SU-DHL-6 (cell line): Measurements from ENCODE around the gene KCNA3.

Experiments used
- H2AFZ ChIP-seq: fragments of 200-600 bp; sonication (generic); 2 replicates; pipeline ENCODE4 v1.6.1; 2014; ENCODE audit warnings: low read depth, mild to moderate bottlenecking, moderate library complexity, mixed read lengths, antibody characterized with exemption, low read length; ENCODE audit not compliant: severe bottlenecking
- H3F3A ChIP-seq: fragments of 200-600 bp; shearing (Covaris generic); 2 replicates; pipeline ENCODE4 v1.6.0; 2016; ENCODE audit warnings: antibody characterized with exemption, mild to moderate bottlenecking; ENCODE audit not compliant: insufficient read depth
- H3K27ac ChIP-seq: fragments of 200-600 bp; sonication (generic); 2 replicates; pipeline ENCODE4 v1.5.1; 2016; ENCODE audit warnings: low read depth, mild to moderate bottlenecking, low read length, moderate library complexity, mixed read lengths
- H3K27me3 ChIP-seq: fragments of 200-600 bp; sonication (generic), shearing (Covaris generic); 2 replicates; pipeline ENCODE4 v1.6.0; 2014; ENCODE audit warnings: mild to moderate bottlenecking, low read length
- H3K36me3 ChIP-seq: fragments of 200-600 bp; sonication (generic); 2 replicates; pipeline ENCODE4 v1.6.1; 2014; ENCODE audit warnings: mild to moderate bottlenecking, low read length, mixed read lengths
- H3K4me2 ChIP-seq: fragments of 300-600, 200-600 bp; shearing (Covaris generic), sonication (generic); 2 replicates; pipeline ENCODE4 v1.6.0; 2014; ENCODE audit warnings: low read length, low read depth, mild to moderate bottlenecking; ENCODE audit not compliant: poor library complexity, severe bottlenecking
- H3K4me3 ChIP-seq: fragments of 200-600 bp; sonication (generic); 2 replicates; pipeline ENCODE4 v1.5.1; 2014; ENCODE audit warnings: antibody characterized with exemption, low read length, mild to moderate bottlenecking, mixed read lengths; ENCODE audit not compliant: insufficient read depth, poor library complexity, severe bottlenecking
- H3K79me2 ChIP-seq: fragments of 200-600 bp; sonication (generic); 2 replicates; pipeline ENCODE4 v1.6.1; 2014; ENCODE audit warnings: mild to moderate bottlenecking, low read length, moderate library complexity; ENCODE audit not compliant: insufficient read depth
- H3K9ac ChIP-seq: fragments of 200-600 bp; sonication (generic); 2 replicates; pipeline ENCODE4 v1.7.0; 2014; ENCODE audit warnings: mild to moderate bottlenecking, low read length
- H3K9me2 ChIP-seq: fragments of 200-600 bp; sonication (generic); replicated peaks from 2 replicates; pipeline ENCODE4 v1.6.1; 2014; ENCODE audit warnings: low read length; ENCODE audit not compliant: insufficient read depth
- H3K9me3 ChIP-seq: fragments of 200-600 bp; sonication (generic); 2 replicates; pipeline ENCODE4 v1.6.1; 2014; ENCODE audit warnings: low read length, mixed read lengths; ENCODE audit not compliant: insufficient read depth
- H4K20me1 ChIP-seq: fragments of 200-600 bp; sonication (generic); 2 replicates; pipeline ENCODE4 v1.6.1; 2014; ENCODE audit warnings: low read depth, mild to moderate bottlenecking, antibody characterized with exemption, low read length, moderate library complexity, mixed read lengths
- EZH2phosphoT487 ChIP-seq: fragments of 200-600 bp; sonication (generic), shearing (Covaris generic); conservative IDR thresholded peaks from 2 replicates; pipeline ENCODE4 v1.6.1; 2018; ENCODE audit warnings: mild to moderate bottlenecking, antibody characterized with exemption, low read length, moderate library complexity, mixed read lengths
- TF ChIP-seq, protein P1 (sequence below): fragments of 200-600 bp; sonication (generic); IDR thresholded peaks from one replicate; pipeline ENCODE4 v1.5.1; 2017; ENCODE audit warnings: antibody characterized with exemption, mild to moderate bottlenecking, low read length, moderate library complexity; ENCODE audit not compliant: insufficient read depth, poor library complexity, severe bottlenecking

Gene KCNA3

DNA sequence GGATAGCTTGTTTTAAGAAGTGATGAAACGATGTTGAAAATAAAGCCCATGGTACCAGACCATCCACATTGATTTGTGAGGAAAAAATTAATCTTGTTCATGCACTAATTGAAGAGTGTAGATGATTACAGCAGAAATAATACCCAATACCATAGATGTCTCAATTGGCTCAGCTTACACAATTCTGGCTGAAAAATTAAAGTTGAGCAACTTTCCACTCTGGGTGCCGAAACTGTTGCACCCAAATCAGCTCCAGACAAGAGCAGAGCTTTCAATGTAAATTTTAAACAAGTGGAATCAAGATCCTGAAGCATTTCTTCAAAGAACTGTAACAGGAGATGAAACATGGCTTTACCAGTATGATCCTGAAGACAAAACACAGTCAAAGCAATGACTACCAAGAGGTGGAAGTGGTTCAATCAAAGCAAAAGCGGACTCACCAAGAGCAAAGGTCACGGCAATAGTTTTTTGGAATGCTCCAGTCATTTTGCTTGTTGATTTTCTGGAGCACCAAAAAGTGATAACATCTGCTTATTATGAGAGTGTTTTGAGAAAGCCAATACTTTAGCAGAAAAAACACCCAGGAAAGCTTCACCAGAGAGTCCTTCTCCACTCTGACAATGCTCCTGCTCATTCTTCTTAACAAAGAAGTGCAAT, 16.1 kb upstream of the KCNA3 start:
- Histone ChIP-seq H3F3A (no peaks in the 10 kb centered on the region), H3K79me2 (no peaks in the 10 kb centered on the region), H3K9ac (no peak overlapping the region), H3K36me3 (no peaks in the 10 kb centered on the region), H3K9me3 (no peaks in the 10 kb centered on the region), H3K4me2 (no peak overlapping the region), H3K27ac (no peak overlapping the region), H2AFZ (no peak overlapping the region), H3K4me3 (no peak overlapping the region), H3K9me2 (no peaks in the 10 kb centered on the region), H4K20me1 (no peaks in the 10 kb centered on the region), H3K27me3 (no peaks in the 10 kb centered on the region)
- TF ChIP-seq, protein P1, sequence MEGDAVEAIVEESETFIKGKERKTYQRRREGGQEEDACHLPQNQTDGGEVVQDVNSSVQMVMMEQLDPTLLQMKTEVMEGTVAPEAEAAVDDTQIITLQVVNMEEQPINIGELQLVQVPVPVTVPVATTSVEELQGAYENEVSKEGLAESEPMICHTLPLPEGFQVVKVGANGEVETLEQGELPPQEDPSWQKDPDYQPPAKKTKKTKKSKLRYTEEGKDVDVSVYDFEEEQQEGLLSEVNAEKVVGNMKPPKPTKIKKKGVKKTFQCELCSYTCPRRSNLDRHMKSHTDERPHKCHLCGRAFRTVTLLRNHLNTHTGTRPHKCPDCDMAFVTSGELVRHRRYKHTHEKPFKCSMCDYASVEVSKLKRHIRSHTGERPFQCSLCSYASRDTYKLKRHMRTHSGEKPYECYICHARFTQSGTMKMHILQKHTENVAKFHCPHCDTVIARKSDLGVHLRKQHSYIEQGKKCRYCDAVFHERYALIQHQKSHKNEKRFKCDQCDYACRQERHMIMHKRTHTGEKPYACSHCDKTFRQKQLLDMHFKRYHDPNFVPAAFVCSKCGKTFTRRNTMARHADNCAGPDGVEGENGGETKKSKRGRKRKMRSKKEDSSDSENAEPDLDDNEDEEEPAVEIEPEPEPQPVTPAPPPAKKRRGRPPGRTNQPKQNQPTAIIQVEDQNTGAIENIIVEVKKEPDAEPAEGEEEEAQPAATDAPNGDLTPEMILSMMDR, result no peak
- no peak for TF ChIP-seq EZH2phosphoT487

DNA sequence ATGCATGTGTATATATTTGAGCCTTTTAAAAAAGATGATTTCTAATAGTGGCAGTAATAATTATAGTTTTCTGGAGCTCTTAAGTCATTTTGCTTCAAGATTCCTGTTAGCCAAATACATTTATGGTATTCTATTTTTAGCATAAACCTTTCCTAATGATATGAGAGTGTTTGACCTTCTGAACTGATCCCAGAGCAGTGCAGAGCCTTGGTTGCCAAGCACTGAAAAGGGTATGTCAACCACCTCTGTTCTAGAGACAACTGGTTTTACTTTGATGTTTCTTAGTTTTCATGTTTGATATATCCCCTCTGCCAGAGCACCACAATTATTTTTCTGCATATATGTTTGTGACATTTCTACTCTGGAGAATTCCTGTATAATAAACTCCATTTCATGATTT, 15.1 kb upstream of the KCNA3 start:
- TF ChIP-seq EZH2phosphoT487, result no peak
- TF ChIP-seq, protein P1, result no peak
- Histone ChIP-seq H3K4me3 (no peak overlapping the region), H4K20me1 (no peaks in the 10 kb centered on the region)

DNA sequence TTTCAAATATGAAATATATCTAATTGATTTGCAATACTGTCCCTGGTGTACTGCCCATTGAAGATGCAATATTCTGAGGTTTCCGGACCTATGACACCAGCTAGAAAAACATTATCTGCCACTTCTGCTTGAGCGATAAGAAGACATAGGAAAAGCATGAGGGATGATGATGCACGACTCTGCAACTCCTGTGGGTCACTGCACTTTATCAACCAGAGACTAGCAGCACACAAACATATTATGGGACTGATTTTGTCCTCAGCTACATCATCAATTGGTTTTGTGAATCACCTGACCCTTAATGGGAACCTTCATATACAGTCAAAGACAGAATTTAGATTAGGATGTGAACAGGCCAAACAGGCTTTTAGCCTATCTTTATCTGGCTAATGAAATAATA, 13.8 kb upstream of the KCNA3 start:
- no peak overlapping the region for H3K27ac ChIP-seq
- no peaks in the 10 kb centered on the region for H3F3A ChIP-seq
- H3K79me2 ChIP-seq, result no peaks in the 10 kb centered on the region
- H3K36me3 ChIP-seq, result no peaks in the 10 kb centered on the region
- no peaks in the 10 kb centered on the region for H4K20me1 ChIP-seq
- no peak overlapping the region for H3K9ac ChIP-seq
- no peak overlapping the region for H3K4me3 ChIP-seq
- no peaks in the 10 kb centered on the region for H3K27me3 ChIP-seq
- no peaks in the 10 kb centered on the region for H3K9me2 ChIP-seq
- H3K4me2 ChIP-seq, result no peak overlapping the region
- H3K9me3 ChIP-seq, result no peaks in the 10 kb centered on the region
- no peak overlapping the region for H2AFZ ChIP-seq
- no peak for TF ChIP-seq EZH2phosphoT487

More for the DNA sequence above, 15.1 kb upstream of the KCNA3 start:
- no peak overlapping the region for H3K4me2 ChIP-seq
- H3K79me2 ChIP-seq, result no peaks in the 10 kb centered on the region
- H3K9me3 ChIP-seq, result no peaks in the 10 kb centered on the region
- no peaks in the 10 kb centered on the region for H3K36me3 ChIP-seq
- no peaks in the 10 kb centered on the region for H3F3A ChIP-seq
- H3K9ac ChIP-seq, result no peak overlapping the region
- no peaks in the 10 kb centered on the region for H3K9me2 ChIP-seq
- no peaks in the 10 kb centered on the region for H3K27me3 ChIP-seq
- H2AFZ ChIP-seq, result no peak overlapping the region
- H3K27ac ChIP-seq, result no peak overlapping the region

DNA sequence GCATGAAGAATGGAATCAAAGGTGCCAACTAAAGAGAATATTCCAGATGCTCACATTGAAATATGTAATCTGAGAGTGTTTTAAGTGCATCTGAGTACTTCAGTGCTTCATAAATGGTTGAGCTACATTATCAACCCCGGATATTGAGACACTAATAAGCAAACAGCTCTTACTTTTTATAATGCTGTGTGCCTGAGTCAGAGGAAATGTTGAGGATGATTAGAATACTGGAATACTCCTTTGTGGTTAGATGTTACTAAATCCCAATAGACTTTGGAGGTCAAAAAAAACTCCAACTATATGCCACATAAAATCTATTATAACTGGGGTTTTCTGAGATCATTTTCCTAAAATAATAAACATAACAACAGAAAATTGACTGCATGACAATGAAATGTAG, 12.5 kb upstream of the KCNA3 start:
- no peak overlapping the region for H3K9ac ChIP-seq
- no peaks in the 10 kb centered on the region for H4K20me1 ChIP-seq
- H3K27me3 ChIP-seq, result no peaks in the 10 kb centered on the region
- H3K4me3 ChIP-seq, result no peak overlapping the region
- no peaks in the 10 kb centered on the region for H3F3A ChIP-seq
- H3K36me3 ChIP-seq, result no peaks in the 10 kb centered on the region
- H2AFZ ChIP-seq, result no peak overlapping the region
- H3K27ac ChIP-seq, result no peak overlapping the region
- TF ChIP-seq, protein P1, result no peak
- no peak for TF ChIP-seq EZH2phosphoT487
- H3K9me3 ChIP-seq, result no peaks in the 10 kb centered on the region
- no peak overlapping the region for H3K4me2 ChIP-seq
- no peaks in the 10 kb centered on the region for H3K79me2 ChIP-seq
- H3K9me2 ChIP-seq, result no peaks in the 10 kb centered on the region
